GM12872 (cell line): Measurements from ENCODE around the gene SERPINI2.
A peak's percentile ranks its signal among the peaks of the same experiment; 100 is the strongest.

Experiments used
- TF ChIP-seq, protein P1 (sequence below): IDR thresholded peaks from 3 replicates; pipeline ENCODE4 v1.5.1; 2011; ENCODE audit warnings: low read depth, mild to moderate bottlenecking, low read length, moderate library complexity; ENCODE audit not compliant: insufficient read depth

Gene SERPINI2

GRCh38 chr3:167473863-167474262 is at the start of gene SERPINI2:
Gene SERPINI2, minus strand, starts transcription at chr3:167474042. Its CDS starts 2,208 bp downstream, at chr3:167471834.
- TF ChIP-seq, protein P1, sequence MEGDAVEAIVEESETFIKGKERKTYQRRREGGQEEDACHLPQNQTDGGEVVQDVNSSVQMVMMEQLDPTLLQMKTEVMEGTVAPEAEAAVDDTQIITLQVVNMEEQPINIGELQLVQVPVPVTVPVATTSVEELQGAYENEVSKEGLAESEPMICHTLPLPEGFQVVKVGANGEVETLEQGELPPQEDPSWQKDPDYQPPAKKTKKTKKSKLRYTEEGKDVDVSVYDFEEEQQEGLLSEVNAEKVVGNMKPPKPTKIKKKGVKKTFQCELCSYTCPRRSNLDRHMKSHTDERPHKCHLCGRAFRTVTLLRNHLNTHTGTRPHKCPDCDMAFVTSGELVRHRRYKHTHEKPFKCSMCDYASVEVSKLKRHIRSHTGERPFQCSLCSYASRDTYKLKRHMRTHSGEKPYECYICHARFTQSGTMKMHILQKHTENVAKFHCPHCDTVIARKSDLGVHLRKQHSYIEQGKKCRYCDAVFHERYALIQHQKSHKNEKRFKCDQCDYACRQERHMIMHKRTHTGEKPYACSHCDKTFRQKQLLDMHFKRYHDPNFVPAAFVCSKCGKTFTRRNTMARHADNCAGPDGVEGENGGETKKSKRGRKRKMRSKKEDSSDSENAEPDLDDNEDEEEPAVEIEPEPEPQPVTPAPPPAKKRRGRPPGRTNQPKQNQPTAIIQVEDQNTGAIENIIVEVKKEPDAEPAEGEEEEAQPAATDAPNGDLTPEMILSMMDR = no peak

DNA sequence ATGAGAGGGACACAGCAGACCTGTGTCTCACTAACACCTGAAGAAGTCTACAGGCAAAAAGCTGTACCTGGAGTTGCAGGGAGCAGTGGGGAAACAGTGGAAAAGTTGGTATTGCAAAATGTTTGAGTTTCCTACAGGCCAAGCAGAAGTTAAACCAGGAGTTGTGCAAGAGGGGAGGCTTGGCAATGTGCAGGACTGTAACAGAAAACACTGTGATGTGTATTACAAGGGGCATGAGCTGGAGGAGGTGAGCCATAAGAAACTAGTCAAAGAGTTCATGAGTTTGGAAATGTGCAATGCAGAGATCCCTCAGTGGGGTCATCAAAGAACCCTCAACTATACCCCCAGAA is 47.1 kb upstream of the SERPINI2 start:
- TF ChIP-seq, protein P1 = no peak

GRCh38 chr3:167520266-167521005 is 46.6 kb upstream of the SERPINI2 start:
- TF ChIP-seq, protein P1 = no peak

GRCh38 chr3:167507954-167508353 is 34.1 kb upstream of the SERPINI2 start:
- TF ChIP-seq, protein P1 = no peak

- TF ChIP-seq, protein P1 = no peak
Observed at GRCh38 chr3:167502401-167502800, 28.6 kb upstream of the SERPINI2 start.

DNA sequence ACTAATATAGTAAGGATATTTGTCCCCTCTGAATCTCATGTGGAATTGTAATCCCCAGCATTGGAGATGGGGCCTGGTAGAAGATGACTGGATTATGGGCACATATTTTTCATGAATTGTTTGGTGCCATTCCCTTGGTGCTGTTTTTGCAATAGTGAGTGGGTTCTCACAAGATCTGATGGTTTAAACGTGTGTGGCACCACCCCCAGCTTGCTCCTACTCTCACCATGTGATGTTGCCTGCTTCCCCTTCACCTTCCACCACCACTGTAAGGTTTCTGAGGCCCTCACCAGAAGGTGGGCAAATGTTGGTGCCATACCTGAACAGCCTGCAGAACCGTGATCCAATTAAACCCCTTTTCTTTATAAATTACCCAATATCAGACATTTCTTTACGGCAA is 28.1 kb upstream of the SERPINI2 start:
- TF ChIP-seq, protein P1 = no peak

DNA sequence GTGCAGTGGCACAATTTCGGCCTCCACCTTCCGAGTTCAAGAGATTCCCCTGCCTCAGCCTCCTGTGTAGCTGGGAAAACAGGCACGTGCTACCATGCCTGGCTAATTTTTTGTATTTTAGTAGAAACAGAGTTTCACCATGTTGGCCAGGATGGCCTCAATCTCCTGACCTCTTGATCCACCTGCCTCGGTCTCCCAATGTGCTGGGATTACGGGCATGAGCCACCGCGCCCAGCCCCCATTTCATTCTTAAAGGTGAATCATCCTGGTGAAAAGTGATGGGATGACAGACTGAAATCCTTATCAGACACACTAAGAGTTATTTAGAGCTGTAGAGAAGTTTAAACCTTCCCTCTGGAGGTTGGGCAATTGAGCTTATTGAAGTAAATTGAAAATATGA is 24.1 kb upstream of the SERPINI2 start:
- TF ChIP-seq, protein P1 = no peak

GRCh38 chr3:167493244-167493643 is 19.4 kb upstream of the SERPINI2 start:
- TF ChIP-seq, protein P1 = peak; percentile 63
